Renal cortex interstitium (tissue), 11 donors: Measurements from ENCODE around the gene RHBDF2. TPM values are rescaled to one million over a fixed set of nuclear protein-coding genes. Genes with fewer than 3 reads are reported as not detected.
"Not testable (repeated sequence)": the region's sequence is repeated elsewhere in the genome, so short reads cannot be mapped to it uniquely, and the experiment has no call there.

Experiments
- DNase-seq, 11 donors: peaks; one replicate each; pipeline ENCODE4 v3.0.0-alpha.2; 2013; ENCODE audit warnings: low read depth in 9 of 11, low spot score in 4 of 11; ENCODE audit errors: extremely low read depth in 1 of 11
- polyA plus RNA-seq, 3 donors: library from polyadenylated mRNA; unstranded; fragments of 120-200 nt; gene quantifications; one replicate each; pipeline ENCODE4 v1.2.1, GENCODE V29; 2013; ENCODE audit not compliant: insufficient read length in 3 of 3

RHBDF2 gene
- polyA plus RNA-seq, 3 donors: 5.0 to 11.0 (median 8.5) TPM

DNA sequence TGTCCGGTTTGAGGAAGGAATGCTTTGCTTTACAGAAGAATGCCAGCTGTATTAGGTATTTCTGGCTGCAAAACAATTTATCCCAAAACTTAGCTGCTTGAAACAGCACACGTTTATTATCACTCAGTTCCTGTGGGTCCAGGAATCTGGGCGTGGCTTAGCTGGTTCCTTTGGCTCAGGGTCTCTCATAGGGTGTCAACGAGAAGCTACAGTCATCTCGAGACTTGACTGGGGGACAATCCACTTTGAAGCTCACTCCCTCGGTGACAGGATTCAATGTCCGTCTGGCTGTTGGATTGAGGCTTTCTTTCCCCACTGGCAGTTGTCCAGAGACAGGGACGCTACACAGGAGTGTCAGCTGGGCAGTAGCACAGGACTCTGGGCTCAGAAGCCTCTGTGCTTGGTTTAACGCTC is 9.6 kb upstream of the RHBDF2 start:
- no peak for DNase-seq

DNA sequence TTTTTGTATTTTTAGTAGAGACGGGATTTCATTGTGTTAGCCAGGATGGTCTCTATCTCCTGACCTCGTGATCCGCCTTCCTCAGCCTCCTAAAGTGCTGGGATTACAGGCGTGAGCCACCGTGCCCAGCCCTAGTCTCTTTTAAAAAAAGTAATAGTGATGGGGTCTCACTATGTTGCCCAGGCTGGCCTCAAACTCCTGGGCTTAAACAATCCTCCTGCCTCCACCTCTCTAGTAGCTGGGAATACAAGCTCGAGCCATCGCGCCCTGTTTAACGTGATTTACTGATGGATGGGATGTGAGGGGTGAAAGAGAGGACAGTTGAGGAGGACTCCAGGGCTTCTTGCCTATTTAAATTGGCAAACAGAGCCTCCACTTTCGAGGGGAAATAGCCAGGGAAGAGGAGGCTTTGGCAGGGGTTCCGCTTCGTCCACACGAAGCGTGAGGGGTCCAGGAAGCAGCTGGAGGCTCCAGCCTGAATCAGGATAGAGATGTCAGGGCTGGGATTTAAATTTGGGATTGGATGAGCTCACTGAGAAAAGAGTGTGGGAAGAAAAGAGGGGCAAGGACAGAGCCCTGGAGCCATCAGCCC is 7.3 kb upstream of the RHBDF2 start:
- DNase-seq: not testable (repeated sequence)

DNA sequence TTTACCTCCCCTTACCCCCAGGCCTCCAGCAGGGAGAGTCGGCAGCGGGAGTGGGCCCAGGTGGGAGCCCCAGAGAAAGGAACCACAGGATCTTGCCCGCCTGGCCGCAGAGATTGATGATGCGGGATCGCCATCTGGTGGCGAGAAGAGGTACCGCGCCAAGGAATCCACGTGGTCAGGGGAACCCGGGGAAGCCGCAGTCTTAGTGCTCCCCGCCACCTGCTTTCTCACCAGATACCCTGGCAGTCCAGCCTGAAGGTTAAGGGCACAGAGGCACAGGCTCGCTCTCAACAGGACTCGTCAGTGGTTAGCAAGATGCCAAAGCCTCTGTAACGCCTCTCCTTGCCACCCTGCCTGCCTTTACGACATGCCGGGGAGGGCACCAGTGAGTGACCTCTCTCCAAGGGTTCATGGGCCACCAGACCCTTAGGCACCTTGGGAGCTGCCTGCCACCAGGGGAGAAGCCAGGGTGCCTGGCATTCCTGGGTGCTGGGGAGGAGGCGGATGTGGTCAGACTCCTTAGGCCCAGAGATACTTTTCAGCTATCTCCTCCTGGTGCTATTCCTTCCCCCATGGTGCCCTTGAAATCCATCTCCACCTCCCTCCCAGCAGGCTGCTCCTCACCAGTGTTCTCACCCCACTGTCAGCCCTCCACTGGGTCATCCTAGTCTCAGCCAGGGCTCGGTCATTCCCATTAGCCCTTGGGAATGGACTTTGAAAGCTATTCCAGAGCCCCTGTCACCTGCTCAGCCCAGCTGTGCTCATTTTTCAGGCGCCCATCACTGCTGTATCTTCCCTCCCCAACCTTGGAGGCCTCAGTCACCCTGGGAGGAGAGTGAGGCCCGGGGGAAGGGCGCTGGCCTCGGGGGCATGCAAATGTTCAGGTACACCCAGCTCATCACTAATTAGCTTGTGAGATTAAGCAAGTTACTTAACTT is 5.5 kb upstream of the RHBDF2 start:
- DNase-seq: peak in 1 of 11 donors; percentile 71

DNA sequence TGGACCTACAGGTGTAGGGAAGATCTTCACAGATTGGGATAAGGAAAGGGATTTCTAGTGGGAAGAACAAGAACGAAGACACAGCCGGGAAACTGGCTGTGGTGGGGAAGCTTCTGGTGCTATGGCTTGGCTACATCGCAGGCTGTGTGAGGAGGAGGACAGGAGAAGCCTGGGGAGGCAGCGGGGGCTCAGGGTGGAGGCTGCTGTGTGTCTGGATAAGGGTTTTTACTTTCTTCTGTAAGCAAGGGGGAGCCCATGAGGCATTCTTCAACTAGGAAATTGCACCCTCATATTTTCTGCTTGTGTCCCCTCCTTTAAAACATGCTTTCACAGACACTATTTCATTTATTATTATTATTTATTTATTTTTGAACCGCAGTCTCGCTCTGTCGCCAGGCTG is 2.9 kb upstream of the RHBDF2 start:
- DNase-seq: no peak

DNA sequence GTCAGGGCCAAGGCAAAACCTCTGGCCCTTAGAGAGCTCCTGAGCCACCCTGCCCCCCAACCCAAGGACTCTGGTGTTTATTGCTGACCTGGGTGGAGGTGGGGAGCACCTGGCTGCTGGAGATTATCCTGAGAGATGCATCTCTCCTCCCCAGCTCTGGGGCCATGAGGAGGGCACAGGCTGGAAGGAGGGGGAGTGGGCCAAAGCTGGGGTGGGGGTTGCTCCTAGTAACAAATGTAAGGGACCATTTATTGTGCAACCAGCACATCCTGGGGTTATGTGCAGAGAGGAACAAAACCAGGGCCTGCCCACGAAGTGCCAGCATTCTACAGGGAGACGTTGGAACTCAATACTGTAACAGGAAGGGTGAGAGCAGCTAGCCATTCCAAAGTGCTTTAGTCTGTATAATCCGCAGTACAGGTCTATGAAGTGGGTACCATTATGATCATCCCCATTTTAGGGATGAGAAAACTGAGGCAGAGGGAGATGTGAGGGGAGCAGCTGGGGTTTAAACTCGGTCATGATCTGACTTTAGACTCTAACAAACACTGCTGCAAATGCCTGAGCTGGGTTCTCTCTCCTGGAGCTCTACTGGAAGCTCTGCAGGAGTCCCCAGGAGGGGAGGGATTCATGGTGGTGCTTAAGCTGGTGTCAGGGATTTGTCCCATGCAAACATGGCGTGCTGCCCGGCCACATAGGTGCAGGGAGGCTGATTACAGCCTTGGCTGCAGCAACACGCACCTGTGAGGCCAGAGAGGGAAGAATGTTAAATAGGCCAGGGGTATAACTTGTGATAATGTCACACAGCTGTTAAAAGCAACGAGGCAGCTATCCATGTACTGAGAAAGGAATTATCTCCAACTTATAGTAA is 1.4 kb upstream of the RHBDF2 start:
- DNase-seq: no peak

DNA sequence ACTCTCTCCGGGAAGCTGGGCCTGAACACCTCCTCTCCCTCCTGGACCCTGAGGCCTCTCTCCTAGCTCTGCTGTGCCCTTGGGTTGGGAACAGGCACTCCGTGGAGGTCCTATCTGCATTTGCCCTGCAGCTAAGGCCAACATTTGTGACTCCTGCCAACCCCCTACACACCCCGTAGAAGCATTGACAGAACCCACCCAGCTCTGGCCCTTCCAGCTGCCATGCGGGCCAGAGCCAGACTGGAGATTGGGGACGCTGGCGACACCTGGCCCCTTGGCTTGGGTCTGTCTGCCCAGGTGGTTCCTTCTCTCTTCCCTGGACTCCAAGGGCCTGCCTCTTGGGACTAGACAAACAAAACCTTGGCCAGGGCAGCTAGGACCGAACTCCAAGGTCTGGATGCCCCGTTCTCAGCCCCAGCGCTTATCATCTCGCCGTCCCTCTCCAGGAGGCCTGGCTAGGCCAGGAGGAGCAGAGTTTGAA is 644 bp upstream of the RHBDF2 start:
- no peak for DNase-seq

DNA sequence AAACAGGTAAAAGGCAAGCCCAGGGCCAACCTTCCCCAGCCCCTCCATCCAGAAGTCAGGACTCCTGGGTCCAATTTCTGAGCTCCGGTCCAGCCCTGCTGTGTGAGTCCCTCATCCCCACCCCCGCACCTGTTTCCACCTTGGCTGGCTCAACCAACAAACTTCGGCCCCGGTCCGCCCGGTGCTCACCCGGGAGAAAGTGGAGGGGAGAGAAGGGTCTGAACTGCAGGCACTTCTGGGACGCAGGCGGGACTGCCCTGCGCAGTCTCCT is 541 bp downstream of the RHBDF2 start:
- DNase-seq: no peak

DNA sequence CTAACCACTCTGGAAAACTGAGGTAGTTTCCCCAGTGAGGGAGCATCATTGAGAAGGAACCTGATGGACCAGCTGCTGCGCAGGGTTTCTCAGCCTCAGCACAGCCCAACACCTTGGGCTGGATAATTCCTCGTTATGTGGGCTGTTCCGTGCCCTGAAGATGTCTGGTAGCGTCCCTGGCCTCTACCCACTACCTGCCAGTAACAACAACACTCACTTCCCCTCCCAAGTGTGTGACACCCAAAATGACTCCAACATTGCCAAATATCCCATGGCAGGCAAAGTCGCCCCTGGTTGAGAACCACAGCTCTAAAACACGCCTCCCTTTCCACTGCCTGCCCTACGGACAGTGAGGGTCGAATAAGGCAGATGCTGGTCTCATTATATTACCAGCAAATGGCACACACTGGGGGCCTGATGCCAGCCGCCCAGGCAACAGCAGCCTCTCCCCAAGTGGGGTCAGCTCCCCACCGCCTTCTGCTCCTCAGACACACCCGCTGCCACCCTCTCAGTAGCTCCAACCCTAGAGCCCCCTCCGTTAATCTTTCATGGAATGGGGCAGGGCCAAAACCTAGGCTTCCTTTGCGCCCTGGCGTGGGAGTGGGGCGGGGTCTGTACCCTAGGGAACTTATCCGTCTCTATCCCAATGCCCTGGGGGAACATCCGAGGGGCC is 1.0 kb downstream of the RHBDF2 start:
- DNase-seq: no peak

DNA sequence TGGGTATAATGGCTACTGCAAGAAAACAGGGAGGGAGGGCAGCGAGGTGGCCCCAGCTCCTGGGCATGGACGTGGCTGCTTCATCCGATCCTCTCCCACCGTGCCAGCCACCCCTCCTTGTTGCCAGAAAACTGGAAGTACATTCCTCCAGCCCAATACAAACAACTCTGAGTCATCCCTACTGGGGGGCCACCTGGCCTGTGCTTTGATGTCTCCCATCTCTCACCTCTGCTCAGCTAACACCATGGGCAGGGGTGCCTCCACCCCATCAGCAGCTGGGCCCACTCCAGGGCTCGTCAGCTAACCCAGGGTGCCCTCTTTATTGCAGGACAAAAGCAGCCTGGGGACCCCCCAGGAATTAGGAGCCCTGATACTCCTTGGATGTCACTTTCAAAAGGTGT is 2.0 kb downstream of the RHBDF2 start:
- DNase-seq: no peak

DNA sequence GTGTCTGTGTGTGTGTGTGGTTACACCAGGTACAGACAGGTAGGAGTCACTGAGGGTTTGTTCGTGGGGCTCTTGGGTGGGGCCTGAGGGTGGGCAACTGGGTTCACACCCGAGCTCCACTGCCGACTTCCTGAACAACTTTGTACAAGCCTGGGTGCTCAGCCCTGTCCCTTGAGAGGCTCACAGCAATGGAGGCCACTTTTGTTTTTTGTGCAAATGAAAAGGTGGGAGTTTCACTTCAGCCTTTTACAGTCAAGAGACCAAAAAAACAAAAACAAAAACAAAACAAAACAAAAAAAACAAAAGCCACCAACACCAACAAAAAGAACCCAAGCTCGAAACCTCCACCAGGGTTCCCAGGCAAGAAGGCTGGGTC is 2.4 kb downstream of the RHBDF2 start:
- no peak for DNase-seq

DNA sequence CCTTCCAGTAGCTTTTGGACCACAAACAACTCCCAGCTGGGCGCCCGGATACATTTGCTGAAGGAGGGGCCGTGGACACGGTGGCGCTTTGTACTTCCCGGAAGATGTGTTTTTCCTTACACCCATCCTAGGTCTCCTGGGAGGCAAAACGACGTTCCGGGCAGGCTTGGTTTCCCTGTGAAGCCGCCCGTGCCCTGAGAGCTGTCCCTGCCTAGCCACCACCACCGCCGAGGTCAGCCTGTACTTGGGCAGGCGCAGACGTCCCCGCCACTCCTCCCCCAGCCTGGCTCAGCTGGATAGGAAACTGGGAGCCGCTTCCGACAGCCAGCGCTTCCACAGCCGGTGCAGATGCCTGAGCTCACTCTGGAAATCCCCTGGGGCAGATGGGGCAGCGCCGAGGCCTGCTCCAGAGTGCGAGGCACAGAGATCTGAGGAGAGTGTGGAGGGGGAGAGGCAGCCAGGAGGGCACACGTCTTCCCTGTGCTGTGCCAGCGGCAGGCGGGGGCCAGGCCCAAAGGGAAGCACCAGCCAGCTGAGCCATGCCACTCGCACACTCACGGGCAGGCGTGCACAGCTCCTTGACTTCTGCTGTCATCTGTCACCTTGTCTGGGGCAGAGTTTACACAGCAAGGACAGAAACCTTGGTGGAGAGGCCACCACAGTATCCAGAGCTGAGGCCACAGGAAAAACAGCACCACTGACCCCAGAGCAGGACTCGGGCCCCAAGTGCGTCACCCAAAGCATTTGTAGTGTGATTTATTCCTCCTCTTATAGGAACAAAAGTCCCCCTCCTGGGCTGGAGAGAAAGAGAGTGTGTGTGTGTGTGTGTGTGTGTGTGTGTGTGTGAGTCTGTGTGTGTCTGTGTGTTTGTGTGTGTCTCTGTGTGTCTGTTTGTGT is 3.0 kb downstream of the RHBDF2 start:
- DNase-seq: peak in 2 of 11 donors; percentile 59 to 61

DNA sequence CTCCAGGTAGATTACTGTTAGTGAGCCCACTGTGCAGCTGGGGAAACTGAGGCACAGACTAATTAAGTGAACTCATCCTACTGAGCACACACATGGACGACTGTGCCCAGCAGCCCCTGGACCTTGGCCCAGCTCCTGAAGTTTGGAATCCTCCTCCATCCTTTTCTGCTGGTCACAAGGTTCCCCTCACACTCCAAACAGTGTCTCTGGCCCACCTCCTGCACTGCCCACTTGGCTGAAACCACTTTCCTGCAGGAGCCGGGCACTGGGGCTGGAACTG is 3.6 kb downstream of the RHBDF2 start:
- no peak for DNase-seq

DNA sequence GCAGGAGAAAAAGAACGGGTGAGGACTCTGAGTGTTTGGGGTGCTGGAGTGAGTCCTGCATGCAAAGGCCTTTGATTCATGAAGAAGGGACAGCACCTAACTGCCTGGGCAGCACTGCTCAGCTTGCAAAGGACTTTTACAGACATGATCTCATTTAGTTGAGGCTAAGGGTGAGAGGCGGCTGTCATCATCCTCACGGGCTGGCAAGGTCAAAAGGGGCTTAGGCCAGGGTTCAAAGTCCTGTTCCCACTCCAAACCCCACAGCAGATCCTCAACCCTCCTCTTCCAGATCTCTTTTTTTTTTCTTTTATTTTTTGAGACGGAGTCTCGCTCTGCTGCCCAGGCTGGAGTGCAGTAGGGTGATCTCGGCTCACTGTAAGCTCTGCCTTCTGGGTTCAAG is 4.8 kb downstream of the RHBDF2 start:
- DNase-seq: no peak

DNA sequence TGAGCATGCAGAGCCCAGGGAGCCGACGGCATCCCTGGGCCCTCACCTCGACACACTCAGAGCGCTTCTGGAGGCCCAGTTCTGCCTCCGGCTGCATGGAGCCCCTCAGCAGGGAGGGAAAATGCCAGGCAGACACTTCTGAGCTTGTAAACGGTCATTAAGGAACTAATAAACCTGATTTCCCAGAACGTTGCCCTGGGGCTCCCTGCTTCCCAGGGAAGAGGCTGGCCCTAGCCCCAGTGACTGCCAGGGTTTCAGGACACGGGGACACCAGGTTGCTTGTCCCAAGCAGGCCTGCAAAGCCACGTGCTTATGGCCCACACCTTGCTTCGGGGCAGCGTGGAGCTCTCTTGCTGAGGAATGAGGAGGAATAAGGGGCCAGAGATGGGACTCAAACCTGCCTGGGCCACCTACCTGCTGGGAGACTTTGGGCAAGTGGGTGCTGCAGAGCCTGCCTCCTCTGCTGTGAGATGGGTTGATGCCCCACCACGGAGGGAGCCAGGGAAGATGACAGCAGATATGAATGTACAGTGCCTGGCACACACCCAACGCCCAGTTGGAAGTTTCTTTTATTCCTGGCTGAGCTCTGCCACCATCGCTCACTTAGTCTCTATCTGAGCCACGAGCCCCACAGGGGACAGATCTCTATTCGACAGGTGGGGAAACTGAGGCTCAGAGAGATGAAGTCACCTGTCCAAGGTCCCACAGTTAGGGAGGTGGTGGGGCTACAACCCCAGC is 5.4 kb downstream of the RHBDF2 start:
- DNase-seq: no peak

DNA sequence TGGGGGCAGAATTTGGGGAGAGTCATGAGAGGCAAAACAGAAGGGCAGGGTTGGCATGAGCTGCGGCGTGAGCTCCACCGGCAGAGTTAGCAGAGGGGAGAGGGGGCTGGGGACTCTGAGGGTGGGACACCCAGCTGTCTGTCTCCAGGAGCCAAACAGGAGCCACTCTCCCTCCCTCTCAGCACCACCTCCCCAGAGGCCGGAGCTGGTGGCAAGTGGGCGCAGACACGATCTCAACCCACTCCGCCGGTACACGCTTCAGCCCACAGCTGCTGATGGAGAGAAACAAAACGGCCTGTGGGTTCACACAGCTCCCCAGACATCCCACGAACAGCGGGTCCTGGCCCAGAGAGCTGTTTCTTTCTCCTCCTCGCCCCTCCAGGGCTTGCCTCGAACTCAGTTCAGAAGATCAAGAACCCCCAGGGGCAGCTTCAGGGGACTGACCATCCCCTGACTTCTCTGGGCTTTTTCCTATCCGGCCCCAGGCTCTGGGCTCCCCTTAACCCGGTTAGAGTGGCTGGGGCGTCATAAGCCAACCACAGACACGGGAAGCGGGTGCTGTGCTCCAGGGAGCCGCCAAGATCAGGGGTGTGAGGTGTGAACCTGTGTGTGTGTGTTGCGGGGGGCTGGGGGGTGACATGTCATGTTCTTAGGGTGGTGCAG is 7.6 kb downstream of the RHBDF2 start:
- no peak for DNase-seq

DNA sequence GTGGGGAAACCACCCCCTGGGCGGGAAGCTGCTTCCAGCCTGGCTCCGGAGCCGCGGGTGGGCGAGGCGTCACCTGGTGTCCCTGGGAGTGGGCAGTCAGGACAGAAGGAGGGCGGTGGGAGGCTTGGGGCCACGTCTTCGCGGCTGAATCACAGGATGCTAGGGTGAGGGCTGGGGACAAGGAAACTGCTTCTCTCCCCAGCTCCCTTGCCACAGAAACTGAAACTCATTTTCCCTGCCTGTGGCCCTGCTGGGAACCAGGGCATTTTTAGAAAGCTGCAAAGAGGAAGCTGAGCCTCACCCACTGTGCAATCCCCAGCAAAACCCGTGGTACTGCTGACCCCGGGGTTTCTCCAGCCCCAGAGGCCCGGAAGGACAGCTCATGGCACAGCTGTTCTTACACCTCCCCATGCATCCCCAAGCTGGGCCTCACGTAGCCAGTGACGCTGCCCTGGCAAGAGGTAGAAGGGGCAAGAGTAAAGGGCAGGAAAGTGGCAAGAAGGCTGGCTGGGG is 8.2 kb downstream of the RHBDF2 start:
- no peak for DNase-seq
